HG03575 (cell line): ENCODE data around the gene SH3BP5.
A peak's percentile ranks its signal among the peaks of the same experiment; 100 is the strongest.
"Not testable (repeated sequence)": the region's sequence is repeated elsewhere in the genome, so short reads cannot be mapped to it uniquely, and the experiment has no call there.

Experiments
- ATAC-seq: cut with Tn5 transposase; IDR thresholded peaks from one replicate; pipeline ENCODE4 v1.9.1; 2021; ENCODE audit not compliant: unreplicated experiment, insufficient number of reproducible peaks, low FRiP score; ENCODE audit errors: extremely low read depth

SH3BP5 gene, protein sequence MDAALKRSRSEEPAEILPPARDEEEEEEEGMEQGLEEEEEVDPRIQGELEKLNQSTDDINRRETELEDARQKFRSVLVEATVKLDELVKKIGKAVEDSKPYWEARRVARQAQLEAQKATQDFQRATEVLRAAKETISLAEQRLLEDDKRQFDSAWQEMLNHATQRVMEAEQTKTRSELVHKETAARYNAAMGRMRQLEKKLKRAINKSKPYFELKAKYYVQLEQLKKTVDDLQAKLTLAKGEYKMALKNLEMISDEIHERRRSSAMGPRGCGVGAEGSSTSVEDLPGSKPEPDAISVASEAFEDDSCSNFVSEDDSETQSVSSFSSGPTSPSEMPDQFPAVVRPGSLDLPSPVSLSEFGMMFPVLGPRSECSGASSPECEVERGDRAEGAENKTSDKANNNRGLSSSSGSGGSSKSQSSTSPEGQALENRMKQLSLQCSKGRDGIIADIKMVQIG

GRCh38 chr3:15332405-15333098, at the start of gene SH3BP5:
TSS of gene SH3BP5 (minus strand) at chr3:15332586. CDS start at chr3:15332408, 178 bp downstream.
- no peak for ATAC-seq

GRCh38 chr3:15380980-15381890, 48.8 kb upstream of the SH3BP5 start:
- ATAC-seq = no peak

- peak; percentile 91 for ATAC-seq
Observed at GRCh38 chr3:15377961-15378791, 45.8 kb upstream of the SH3BP5 start.

- ATAC-seq = no peak
Observed at GRCh38 chr3:15375461-15376000, 43.1 kb upstream of the SH3BP5 start.

DNA sequence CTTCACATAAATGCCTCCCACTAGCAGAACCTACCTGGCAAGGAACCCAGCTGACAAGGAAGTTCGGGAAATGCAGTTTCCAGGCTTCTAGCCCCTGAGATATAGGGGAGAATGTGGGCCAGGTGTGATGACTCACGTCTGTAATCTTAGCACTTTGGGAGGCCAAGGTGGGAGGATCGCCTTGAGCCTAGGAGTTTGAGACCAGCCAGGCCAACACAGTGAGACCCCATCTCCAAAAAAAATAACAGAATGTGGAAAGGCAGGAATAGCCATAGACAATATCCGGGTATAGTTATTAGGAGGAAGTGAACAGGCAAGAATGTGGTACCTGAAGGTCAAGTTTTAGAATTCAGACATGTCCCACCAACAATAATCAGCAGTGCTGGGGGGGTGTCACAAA, 40.5 kb upstream of the SH3BP5 start:
- no peak for ATAC-seq

GRCh38 chr3:15368561-15369135, 36.3 kb upstream of the SH3BP5 start:
- ATAC-seq = no peak

GRCh38 chr3:15367059-15367458, 34.7 kb upstream of the SH3BP5 start:
- no peak for ATAC-seq

GRCh38 chr3:15364078-15364477, 31.7 kb upstream of the SH3BP5 start:
- ATAC-seq = not testable (repeated sequence)

DNA sequence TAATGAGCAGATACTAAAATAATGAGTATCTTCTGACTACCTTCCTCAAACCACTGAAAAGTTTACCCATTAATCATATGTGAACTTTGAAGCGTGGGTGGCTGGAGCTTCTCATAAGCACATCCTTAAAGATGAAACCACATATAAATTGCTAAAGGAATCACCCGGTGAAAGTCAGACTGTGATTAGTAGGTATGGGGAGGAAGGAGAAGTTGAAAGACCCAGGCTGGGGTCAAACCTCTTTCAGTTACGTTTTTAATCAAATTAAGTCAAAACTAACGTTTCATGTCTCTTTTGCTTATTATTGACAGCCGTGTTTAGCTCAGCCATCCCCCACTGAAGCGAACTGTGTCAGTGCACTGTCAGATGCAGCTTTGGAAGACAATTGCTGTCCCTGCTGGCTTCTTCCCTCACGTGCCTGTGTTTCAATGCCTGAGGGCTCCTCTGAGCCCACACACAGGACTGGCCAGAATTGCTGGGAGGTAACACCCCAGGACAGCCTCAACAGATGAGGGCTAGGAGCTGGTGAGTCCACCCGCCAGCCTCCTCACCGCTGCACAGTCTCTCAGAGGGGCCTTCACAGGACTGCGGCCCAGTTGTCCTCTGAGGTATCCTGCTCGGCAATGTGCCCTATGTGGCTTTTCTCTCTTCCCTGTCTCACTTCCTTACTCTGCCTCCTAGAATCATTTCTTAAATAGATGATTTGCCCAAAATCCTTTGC, 29.3 kb upstream of the SH3BP5 start:
- ATAC-seq = peak; percentile 72

- no peak for ATAC-seq
Observed at GRCh38 chr3:15360788-15361493, 28.6 kb upstream of the SH3BP5 start.

GRCh38 chr3:15359677-15360397, 27.5 kb upstream of the SH3BP5 start:
- no peak for ATAC-seq

DNA sequence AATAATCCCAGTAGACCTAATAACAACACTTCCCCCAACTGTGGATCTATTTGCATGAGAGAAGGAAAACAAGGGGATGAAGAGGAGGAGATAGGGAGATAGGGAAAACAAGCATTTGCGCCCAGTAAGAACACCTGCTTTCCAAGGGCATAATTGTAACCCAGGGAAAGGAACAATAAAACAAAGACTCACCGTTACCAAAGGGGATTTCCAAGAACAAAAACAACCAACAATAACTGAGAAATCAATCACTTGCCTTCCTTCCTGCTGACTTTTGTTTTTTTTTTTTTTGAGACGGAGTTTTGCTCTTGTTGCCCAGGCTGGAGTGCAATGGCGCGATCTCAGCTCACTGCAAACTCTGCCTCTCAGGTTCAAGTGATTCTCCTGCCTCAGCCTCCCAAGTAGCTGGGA, 24.3 kb upstream of the SH3BP5 start:
- not testable (repeated sequence) for ATAC-seq

GRCh38 chr3:15356176-15356575, 23.8 kb upstream of the SH3BP5 start:
- ATAC-seq = no peak

- ATAC-seq = no peak
Observed at GRCh38 chr3:15355086-15355485, 22.7 kb upstream of the SH3BP5 start.

DNA sequence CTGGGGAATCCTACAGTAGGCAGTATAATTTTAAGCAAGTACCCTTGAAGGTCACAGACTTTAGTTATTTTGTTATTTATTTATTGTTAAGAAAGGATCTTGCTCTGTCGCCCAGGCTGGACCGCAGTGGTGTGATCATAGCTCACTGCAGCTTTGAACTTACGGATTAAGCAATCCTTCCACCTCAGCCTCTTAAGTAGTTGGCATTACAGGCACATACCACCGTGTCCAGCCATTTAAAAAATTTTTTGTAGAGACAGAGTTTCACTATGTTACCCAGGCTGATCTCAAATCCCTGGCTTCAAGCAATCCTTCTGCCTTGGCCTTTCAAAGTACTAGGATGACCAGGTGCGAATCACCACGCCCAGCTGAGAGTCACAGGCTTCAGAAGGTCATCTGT, 22.1 kb upstream of the SH3BP5 start:
- no peak for ATAC-seq

GRCh38 chr3:15350141-15350540, 17.8 kb upstream of the SH3BP5 start:
- no peak for ATAC-seq
